Urinary bladder (tissue), 4 donors: Measurements from ENCODE around the gene PEX14. TPM values are rescaled to one million over a fixed set of nuclear protein-coding genes. Genes with fewer than 3 reads are reported as not detected.
"Not testable (repeated sequence)": the region's sequence is repeated elsewhere in the genome, so short reads cannot be mapped to it uniquely, and the experiment has no call there.

Experiments
- DNase-seq: peaks from one replicate; pipeline ENCODE4 v3.0.0-alpha.2; 2015; ENCODE audit errors: extremely low spot score
- H3K27ac ChIP-seq: one replicate; pipeline ENCODE4 v1.5.1; 2013; ENCODE audit warnings: low read depth, mild to moderate bottlenecking, moderate library complexity
- H3K36me3 ChIP-seq: one replicate; pipeline ENCODE4 v1.6.1; 2013; ENCODE audit warnings: mild to moderate bottlenecking, moderate library complexity; ENCODE audit not compliant: insufficient read depth
- H3K4me1 ChIP-seq: one replicate; pipeline ENCODE4 v1.6.1; 2013; ENCODE audit warnings: mild to moderate bottlenecking, moderate library complexity; ENCODE audit not compliant: insufficient read depth
- H3K4me3 ChIP-seq: one replicate; pipeline ENCODE4 v1.5.1; 2013; ENCODE audit warnings: low read depth, low read length
- WGBS: extraction: QIAGEN DNeasy Blood & Tissue Kit; methylation state at CpG from one replicate; pipeline ENCODE4 v1.1.7; 2013; 5-methylcytosine and 5-hydroxymethylcytosine counted together
- polyA plus RNA-seq: library from polyadenylated mRNA; stranded (reverse); fragments of 200-250 nt; gene quantifications from one replicate; pipeline ENCODE4 v1.2.3, GENCODE V29; 2013
- total RNA-seq: library from RNA; depleted of rRNA; stranded (reverse); fragments of >200 nt; gene quantifications from one replicate; pipeline ENCODE4 v1.2.3, GENCODE V29; 2014
- donor health status: healthy with polysubstance abuse.
- donor health status: healthy.

Gene PEX14, protein sequence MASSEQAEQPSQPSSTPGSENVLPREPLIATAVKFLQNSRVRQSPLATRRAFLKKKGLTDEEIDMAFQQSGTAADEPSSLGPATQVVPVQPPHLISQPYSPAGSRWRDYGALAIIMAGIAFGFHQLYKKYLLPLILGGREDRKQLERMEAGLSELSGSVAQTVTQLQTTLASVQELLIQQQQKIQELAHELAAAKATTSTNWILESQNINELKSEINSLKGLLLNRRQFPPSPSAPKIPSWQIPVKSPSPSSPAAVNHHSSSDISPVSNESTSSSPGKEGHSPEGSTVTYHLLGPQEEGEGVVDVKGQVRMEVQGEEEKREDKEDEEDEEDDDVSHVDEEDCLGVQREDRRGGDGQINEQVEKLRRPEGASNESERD
- total RNA-seq (10.9 TPM), polyA plus RNA-seq (76.1 TPM)

DNA sequence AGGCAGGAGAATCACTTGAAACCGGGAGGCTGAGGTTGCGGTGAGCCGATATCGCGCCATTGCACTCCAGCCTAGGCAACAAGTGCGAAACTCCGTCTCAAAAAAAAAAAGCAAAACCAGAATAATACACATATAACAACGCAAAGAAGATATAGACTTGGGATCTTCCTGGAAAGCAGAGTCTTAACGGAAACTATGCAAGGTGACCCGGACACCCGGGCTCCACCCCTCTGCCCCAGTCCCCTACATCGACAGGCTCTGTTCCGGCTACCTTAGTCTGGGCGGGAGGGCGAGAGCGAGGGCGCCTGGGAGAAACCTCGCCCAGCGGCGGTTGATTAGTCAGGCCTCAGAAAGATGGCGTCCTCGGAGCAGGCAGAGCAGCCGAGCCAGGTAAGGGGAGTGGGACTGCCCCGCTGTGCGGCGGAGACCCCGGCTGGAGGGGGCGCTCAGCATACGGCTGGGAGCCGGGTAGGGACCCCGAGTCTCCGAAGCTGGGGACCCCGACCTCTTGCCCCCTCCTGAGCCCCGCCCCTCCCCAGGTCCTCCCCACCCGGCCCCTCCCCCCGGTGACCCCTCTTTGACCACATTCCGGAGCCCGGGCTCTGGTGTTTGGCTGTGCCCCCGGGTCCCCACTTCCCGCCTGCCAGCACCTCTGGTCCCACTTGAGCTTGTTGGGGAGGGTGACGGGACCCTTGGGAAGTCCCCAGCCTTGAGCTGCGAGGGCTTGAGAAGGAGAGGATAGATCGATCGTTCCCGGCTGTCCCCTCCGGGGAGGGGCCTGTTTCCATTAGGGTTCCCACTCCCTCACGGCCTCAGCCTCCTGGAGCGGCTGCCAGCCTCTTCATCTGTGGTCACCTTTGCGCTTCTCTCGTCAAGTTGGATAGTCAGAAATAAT, at the start of gene PEX14:
Gene PEX14, plus strand, starts transcription at position 338 of the 895 bp plus-strand sequence. Its CDS starts 17 bp downstream, at position 355.
- DNase-seq, result peak; percentile 76
- H3K4me3 ChIP-seq, result peak within 1 kb of the TSS; percentile 90
- no peaks in the 10 kb centered on the region for H3K4me1 ChIP-seq
- H3K27ac ChIP-seq, result peak within 1 kb of the TSS; percentile 88
- H3K36me3 ChIP-seq, result no peaks in the 10 kb centered on the region
- 11% methylated on average over 50 of the region's 50 CpGs for WGBS

DNA sequence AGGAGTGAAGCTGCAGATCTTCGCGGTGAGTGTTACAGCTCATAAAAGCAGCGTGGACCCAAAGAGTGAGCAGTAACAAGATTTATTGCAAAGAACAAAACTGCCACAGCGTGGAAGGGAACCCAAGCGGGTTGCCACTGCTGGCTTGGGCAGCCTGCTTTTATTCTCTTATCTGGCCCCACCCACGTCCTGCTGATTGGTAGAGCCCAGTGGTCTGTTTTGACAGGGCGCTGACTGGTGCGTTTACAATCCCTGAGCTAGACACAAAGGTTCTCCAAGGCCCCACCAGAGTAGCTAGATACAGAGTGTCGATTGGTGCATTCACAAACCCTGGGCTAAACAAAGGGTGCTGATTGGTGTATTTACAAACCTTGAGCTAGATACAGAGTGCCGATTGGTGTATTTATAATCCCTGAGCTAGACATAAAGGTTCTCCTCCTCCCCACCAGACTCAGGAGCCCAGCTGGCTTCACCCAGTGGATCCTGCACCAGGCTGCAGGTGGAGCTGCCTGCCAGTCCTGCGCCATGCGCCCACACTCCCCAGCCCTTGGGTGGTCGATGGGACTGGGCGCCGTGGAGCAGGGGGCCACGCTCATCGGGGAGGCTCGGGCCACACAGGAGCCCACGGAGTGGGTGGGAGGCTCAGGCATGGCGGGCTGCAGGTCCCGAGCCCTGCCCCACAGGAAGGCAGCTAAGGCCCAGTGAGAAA, 48.8 kb upstream of the PEX14 start:
- H3K4me3 ChIP-seq, H3K27ac ChIP-seq, H3K36me3 ChIP-seq, DNase-seq, H3K4me1 ChIP-seq: not testable (repeated sequence)
- WGBS, result 72% methylated on average over 21 of the region's 21 CpGs

DNA sequence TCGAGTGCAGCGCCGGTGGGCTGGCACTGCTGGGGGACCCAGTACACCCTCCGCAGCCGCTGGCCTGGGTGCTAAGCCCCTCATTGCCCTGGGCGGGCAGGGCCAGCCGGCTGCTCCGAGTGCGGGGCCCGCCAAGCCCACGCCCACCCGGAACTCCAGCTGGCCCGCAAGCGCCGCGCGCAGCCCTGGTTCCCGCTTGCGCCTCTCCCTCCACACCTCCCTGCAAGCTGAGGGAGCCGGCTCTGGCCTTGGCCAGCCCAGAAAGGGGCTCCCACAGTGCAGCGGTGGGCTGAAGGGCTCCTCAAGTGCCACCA, 48.3 kb upstream of the PEX14 start:
- not testable (repeated sequence) for H3K4me1 ChIP-seq, H3K27ac ChIP-seq, H3K4me3 ChIP-seq, DNase-seq, H3K36me3 ChIP-seq
- 98% methylated on average over 21 of the region's 21 CpGs for WGBS

DNA sequence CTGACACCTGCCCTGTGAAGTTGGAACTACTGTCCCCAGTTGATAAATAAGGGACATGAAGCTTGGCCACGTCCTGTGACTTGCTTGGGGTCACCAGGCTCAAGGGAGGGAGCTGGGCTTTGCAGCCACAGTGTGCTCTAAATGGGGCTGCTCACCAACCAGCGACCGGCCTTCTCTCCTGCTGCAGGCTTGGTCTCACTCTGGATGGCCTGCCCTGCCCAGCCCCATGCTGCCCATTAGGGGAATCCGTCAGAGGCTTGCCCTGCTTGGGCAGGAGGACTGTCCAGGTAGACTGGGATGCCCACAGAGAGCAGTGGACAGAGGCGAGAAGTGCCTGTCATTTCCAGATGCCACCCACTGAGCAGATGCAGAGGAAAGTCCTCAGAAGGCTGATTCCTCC, 45.8 kb upstream of the PEX14 start:
- no peaks in the 10 kb centered on the region for H3K36me3 ChIP-seq
- H3K4me1 ChIP-seq, result no peaks in the 10 kb centered on the region
- no peak overlapping the region for H3K4me3 ChIP-seq
- no peak overlapping the region for H3K27ac ChIP-seq
- WGBS, result 85% methylated on average over 5 of the region's 5 CpGs
- DNase-seq, result no peak

DNA sequence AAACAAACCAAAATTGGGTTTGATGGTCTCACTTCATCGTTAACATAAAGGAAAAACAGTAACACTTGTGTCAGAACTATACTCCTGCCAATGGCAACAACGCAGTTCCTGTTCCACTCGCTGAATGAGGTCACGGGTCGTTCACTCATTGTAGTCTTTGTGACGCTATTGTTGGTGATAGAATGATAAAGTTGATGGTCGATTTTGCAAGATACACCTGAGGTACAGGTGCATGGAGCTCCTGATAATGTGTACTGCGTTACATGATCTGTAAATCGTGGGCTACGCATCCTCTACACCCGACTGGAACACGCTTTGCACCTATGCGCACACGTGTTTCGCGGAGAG, 44.9 kb upstream of the PEX14 start:
- WGBS, result 23% methylated on average over 16 of the region's 16 CpGs
- Histone ChIP-seq H3K27ac (no peak overlapping the region), H3K4me3 (peak overlapping the region; percentile 63), H3K36me3 (no peaks in the 10 kb centered on the region), H3K4me1 (no peaks in the 10 kb centered on the region)
- DNase-seq, result no peak

DNA sequence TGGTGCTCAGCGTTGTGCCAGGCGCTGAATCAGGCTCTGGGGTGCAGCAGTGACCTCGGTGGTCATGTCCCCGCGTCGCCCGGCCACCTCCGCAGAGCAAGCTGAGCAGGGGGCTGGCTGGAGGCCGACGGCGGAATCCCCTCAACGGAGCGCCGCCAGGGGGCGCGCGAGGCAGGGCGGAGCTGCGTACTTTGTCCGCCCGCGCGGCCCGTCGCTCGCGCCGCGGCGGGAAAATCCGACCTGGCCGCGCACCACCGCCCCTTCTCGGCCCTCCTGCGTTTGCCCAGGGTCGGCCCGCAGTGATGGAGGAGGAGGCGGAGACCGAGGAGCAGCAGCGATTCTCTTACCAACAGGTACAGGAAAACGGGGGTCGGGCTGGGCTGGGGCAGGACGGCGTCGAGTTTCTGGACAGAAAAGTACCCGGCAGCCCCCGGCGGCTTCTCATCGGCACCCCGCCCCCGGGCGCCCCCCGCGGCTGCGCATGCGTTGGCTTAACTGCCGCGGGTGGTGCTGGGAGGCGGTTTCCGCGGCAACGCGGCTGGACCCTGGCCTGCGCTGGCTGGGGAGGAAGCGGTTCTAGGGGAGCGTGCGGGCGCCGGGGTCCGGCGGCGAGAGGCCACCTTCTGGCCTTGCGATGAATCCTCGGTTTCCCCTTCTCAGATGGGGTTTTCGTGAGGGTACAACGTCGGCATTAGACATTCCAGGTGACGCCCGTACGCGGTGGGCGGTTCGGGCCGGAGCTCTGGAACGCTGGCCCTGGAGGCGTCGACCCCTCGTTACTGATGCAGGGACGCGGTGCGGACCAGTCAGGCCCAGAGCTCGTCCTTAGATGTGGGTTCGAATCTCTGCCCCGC, 44.3 kb upstream of the PEX14 start, which contains the start of gene CENPS:
Gene CENPS, plus strand, starts transcription at position 218 of the 854 bp plus-strand sequence. Its CDS starts 85 bp downstream, at position 303.
- no peak within 1 kb of the TSS for H3K27ac ChIP-seq
- H3K36me3 ChIP-seq, result no peaks in the 10 kb centered on the region
- WGBS, result under 1% methylated on average over 95 of the region's 95 CpGs
- peak; percentile 76 for DNase-seq
- H3K4me3 ChIP-seq, result peak within 1 kb of the TSS; percentile 63
- no peaks in the 10 kb centered on the region for H3K4me1 ChIP-seq

DNA sequence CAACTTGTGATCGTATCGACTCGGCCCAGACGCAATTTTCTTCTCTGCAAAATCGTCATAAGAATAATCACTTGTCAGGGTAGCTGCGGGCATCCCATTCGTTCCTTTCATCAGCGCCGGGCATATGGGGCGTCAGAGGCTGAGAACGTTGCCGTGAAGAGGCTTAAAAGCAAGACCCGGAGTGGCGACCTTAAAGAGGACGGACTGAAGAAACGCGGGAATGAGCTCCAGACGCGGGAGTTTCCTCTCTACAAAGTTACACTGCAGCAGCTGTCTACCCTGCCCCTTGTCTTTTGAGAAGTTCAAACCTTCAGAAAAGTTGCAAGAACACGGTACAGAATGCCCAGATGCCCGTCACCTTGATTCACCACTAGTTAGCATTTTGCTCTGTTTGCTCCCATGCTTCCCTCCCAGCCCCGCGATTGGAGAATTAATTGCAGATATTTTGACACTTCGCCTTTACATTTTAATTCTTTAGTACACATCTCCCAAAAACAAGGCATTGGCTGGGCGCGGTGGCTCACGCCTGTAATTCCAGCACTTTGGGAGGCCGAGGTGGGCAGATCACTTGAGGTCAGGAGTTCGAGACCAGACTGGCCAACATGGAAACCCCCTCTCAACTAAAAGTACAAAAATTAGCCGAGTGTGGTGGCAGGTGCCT, 43.5 kb upstream of the PEX14 start:
- H3K4me1 ChIP-seq, result no peaks in the 10 kb centered on the region
- peak overlapping the region; percentile 63 for H3K4me3 ChIP-seq
- no peaks in the 10 kb centered on the region for H3K36me3 ChIP-seq
- no peak for DNase-seq
- 25% methylated on average over 30 of the region's 30 CpGs for WGBS
- H3K27ac ChIP-seq, result no peak overlapping the region

DNA sequence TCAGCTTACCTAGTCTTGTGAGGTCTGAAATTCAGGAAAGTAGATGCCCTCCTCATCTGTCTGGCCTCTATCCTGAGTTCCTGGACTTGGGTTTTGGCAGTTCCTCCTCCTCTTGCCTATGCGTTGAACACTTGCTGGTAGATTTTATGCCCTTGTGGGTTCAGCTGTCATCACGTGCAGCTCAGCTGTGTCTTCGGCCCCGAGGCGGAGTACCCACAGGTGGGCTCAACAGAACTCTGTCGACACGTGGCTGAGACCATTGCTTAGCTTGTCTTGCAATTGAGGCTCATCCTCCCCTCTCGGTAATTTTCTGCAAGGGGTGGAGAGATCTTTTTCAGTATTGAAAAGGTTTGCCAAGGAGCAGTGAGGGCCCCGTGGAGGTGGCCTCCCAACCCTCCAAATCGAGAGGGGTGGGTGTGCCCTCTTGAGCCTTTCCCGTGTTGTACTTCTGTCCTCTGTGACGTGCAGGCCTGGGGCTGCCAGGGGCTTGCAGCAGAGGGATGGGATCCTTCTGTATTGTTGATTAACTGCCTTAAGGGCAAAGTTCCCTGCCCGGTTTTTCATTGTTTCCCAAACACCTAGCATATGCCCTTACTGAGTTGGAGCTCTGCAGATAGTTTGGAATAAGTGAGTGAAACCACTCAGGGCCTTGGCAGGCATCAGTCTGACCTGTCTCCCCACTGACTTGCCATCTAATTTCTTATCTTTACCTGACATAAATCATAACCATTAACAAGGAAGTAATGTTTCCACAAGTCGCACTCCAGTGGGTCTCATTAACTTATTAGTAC, 41.6 kb upstream of the PEX14 start:
- H3K4me1 ChIP-seq, result no peaks in the 10 kb centered on the region
- no peaks in the 10 kb centered on the region for H3K36me3 ChIP-seq

DNA sequence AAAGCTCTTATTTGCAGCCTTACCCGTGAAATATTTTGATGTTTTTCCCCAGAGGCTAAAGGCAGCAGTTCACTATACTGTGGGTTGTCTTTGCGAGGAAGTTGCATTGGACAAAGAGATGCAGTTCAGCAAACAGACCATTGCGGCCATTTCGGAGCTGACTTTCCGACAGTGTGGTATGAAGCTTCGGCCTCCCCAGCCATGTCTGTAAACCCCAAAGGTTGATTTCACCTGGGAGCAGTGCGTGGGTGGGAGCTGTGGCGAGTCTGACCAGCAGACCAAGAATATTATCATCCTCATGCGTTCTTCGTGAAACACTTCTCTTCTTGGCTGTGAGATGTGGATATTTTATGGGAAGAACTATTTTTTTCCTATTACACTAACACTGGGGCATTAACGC, 41.0 kb upstream of the PEX14 start:
- Histone ChIP-seq H3K27ac (no peak overlapping the region), H3K4me1 (no peaks in the 10 kb centered on the region), H3K36me3 (no peaks in the 10 kb centered on the region), H3K4me3 (no peak overlapping the region)
- WGBS, result 90% methylated on average over 11 of the region's 11 CpGs
- DNase-seq, result no peak

More for the DNA sequence above, 41.6 kb upstream of the PEX14 start:
- no peak for DNase-seq
- WGBS, result 78% methylated on average over 14 of the region's 14 CpGs
- H3K4me3 ChIP-seq, result no peak overlapping the region
- H3K27ac ChIP-seq, result no peak overlapping the region

DNA sequence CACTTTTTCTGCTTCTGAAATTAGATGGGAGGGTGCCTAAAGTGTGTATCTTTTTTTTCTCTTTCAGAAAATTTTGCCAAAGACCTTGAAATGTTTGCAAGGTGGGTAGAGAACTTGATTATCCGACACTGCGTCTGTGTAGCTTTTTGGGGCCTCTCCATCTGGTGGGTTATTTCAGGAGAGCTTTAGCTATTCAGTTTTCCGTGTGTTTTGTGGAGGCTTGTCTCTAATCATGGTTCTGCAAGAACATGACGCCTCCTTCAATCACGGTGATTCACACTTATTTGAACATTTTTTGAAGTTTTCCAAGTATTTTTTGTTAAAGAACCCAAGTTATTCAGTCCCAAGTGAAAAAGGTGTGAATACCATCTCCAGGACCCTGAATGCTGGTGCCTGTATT, 40.2 kb upstream of the PEX14 start:
- no peak for DNase-seq

DNA sequence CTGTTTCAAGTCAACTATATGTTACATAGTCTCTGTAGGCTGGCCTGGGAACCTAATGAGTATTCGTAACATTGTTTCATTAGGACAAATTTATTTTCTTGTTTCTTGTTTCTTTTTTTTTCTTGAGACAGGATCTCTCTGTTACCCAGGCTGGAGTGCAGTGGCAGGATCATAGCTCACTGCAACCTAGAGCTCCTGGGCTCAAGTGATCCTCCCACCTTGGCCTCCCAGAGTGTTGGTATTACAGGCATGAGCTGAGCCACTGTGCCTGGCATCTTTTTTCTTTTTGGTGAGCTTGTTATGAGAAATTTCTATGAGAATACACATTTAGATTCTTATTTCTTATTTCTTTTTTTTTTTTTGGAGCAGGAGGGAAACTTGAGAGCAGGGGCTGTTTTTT, 37.7 kb upstream of the PEX14 start:
- WGBS, result 96% methylated on average over 1 of the region's 1 CpG
- Histone ChIP-seq H3K4me1 (no peaks in the 10 kb centered on the region), H3K36me3 (no peaks in the 10 kb centered on the region)

More for the DNA sequence above, 40.2 kb upstream of the PEX14 start:
- Histone ChIP-seq H3K4me3 (no peak overlapping the region), H3K4me1 (no peaks in the 10 kb centered on the region), H3K36me3 (no peaks in the 10 kb centered on the region), H3K27ac (no peak overlapping the region)
- WGBS, result 94% methylated on average over 5 of the region's 5 CpGs

DNA sequence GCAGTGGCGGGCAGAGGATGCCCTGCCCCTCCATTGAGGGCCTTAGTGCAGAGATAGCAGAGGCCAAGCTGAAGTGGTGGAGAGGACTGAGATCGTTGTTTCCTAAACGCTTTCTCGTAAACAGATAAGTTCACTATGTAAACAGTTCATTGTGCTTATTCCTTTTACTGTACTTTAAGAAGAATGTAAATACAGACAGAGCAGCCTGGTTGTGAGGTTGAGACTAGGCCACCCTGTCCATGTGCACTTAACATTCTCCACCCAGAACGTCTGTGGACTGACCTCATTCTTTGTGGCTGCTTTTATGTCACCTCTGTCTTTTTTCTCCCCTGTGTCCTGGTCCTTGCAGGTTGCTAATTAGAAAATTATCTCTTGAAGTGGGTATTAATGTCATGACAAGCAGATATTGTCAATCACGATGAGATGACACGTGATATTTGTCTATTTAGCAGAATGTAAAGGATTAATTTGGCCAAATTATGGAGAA, 36.0 kb upstream of the PEX14 start:
- Histone ChIP-seq H3K27ac (no peak overlapping the region), H3K36me3 (no peaks in the 10 kb centered on the region), H3K4me3 (no peak overlapping the region), H3K4me1 (no peaks in the 10 kb centered on the region)
- no peak for DNase-seq
- WGBS, result 53% methylated on average over 7 of the region's 7 CpGs

More for the DNA sequence above, 37.7 kb upstream of the PEX14 start:
- H3K4me3 ChIP-seq, result no peak overlapping the region
- DNase-seq, result no peak
- H3K27ac ChIP-seq, result no peak overlapping the region
